ENCODE measurements around the gene ZNF746. TPM values are rescaled to one million over a fixed set of nuclear protein-coding genes. Genes with fewer than 3 reads are reported as not detected.
A peak's percentile ranks its signal among the peaks of the same experiment; 100 is the strongest.

The ZNF746 gene
- total and polyA plus RNA-seq, 9 of the 15 experiments (the other 6 are each of a cell fraction or from before 2014, with no cell fraction given) = 1.7 to 31.6 (median 13.3) TPM

DNA sequence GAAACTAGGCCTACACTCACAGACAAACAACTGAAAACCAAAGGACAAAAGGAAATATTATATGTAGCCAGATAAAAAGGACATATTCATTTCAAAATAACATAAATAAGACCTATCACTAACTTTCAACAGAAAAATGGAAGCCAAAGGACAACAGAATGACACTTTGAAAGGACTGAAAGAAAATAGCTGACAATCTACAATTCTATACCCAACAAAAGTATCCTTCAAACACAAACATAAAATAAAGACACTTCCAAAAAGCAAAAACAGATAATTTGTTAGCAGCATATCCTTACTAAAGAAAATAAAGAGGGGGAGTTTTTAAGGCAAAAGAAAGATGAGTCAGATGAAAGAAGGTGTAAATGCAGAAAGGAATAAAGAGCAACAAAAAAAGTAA is 7.9 kb upstream of the ZNF746 start (continued):
- TF ChIP-seq, protein P1, sequence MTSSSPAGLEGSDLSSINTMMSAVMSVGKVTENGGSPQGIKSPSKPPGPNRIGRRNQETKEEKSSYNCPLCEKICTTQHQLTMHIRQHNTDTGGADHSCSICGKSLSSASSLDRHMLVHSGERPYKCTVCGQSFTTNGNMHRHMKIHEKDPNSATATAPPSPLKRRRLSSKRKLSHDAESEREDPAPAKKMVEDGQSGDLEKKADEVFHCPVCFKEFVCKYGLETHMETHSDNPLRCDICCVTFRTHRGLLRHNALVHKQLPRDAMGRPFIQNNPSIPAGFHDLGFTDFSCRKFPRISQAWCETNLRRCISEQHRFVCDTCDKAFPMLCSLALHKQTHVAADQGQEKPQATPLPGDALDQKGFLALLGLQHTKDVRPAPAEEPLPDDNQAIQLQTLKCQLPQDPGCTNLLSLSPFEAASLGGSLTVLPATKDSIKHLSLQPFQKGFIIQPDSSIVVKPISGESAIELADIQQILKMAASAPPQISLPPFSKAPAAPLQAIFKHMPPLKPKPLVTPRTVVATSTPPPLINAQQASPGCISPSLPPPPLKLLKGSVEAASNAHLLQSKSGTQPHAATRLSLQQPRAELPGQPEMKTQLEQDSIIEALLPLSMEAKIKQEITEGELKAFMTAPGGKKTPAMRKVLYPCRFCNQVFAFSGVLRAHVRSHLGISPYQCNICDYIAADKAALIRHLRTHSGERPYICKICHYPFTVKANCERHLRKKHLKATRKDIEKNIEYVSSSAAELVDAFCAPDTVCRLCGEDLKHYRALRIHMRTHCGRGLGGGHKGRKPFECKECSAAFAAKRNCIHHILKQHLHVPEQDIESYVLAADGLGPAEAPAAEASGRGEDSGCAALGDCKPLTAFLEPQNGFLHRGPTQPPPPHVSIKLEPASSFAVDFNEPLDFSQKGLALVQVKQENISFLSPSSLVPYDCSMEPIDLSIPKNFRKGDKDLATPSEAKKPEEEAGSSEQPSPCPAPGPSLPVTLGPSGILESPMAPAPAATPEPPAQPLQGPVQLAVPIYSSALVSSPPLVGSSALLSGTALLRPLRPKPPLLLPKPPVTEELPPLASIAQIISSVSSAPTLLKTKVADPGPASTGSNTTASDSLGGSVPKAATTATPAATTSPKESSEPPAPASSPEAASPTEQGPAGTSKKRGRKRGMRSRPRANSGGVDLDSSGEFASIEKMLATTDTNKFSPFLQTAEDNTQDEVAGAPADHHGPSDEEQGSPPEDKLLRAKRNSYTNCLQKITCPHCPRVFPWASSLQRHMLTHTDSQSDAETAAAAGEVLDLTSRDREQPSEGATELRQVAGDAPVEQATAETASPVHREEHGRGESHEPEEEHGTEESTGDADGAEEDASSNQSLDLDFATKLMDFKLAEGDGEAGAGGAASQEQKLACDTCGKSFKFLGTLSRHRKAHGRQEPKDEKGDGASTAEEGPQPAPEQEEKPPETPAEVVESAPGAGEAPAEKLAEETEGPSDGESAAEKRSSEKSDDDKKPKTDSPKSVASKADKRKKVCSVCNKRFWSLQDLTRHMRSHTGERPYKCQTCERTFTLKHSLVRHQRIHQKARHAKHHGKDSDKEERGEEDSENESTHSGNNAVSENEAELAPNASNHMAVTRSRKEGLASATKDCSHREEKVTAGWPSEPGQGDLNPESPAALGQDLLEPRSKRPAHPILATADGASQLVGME (CRISPR knock-in tag; IDR thresholded peaks at IDR 0.05) = no peak

DNA sequence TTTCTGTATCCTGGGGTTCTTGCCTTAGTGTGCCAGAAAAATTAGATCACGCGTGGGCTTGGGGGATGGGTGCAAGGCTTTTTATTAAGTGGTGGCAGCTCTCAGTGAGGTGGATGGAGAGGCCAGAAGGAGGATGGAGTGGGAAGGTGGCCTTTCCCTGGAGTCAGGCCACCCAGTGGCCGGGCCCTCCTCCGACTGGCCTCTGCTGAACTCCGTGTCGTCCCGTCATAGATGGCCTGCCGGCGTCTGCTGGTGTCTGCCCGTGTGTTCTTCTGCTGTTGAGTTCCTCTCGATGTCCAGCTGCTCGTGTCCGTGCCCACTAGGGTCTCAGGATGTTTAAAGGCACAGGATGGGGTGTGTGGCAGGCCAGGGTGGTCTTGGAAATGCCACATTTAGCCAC is 4.0 kb upstream of the ZNF746 start:
- BruUV-seq (replicated peaks) = no TSS peak

More for the DNA sequence above, 4.0 kb upstream of the ZNF746 start:
- WGBS (ENCODE audit: insufficient coverage, low coverage, missing lambda C conversion rate) = 4% methylated on average over 13 of the region's 13 CpGs
- ATAC-seq (no peak), DNase-seq (ENCODE audit: extremely low read depth in 1 of 4, low spot score in 3 of 4) (no peak), FAIRE-seq (no peak)
- H3K9ac ChIP-seq (ENCODE audit: insufficient read depth in 1 of 2, low read depth in 2 of 2, low read length in 2 of 2) = peak overlapping the region in 1 of 2 experiments; percentile 53; a peak in 1 of 4 replicates
- H4K20me1 ChIP-seq (replicated peaks; ENCODE audit: control insufficient read depth, insufficient read depth, low read length) = no peaks in the 10 kb centered on the region; the same call in 1 of the 2 replicates
- peaks cover 8% of the 10 kb centered on the region for H3K9me3 ChIP-seq (replicated peaks; ENCODE audit: control insufficient read depth, insufficient read depth, low read depth, low read length)
- TF ChIP-seq CCAR2 (IDR thresholded peaks at IDR 0.05; ENCODE audit: low read depth, low read length) = no peak
- peak; percentile 21; the same call in 1 of the 2 replicates for TF ChIP-seq STAG1 (CRISPR knock-in tag; IDR thresholded peaks at IDR 0.05; ENCODE audit: borderline replicate concordance)
- 0 out of 2 replicates have a peak overlapping the region, but pooled peaks have one; percentile 34 for H2AFZ ChIP-seq (ENCODE audit: low read depth, low read length)
- POLR2A ChIA-PET = no interaction called here
- intact Hi-C loops (cut with micrococcal nuclease) = no loop called here
- in situ Hi-C loops (cut with MboI) = no loop called here
- H3K27ac ChIP-seq (ENCODE audit: extremely low read depth, low read depth, low read length) = no peak overlapping the region
- peaks cover 9 to 12% of the 10 kb centered on the region in 2 experiments; a peak in 3 of 5 replicates for H3K4me1 ChIP-seq (replicated peaks in 1 of 2; ENCODE audit: control insufficient read depth in 2 of 2, insufficient read depth in 2 of 2, low read length in 2 of 2)
- no peaks in the 10 kb centered on the region for H3K9me1 ChIP-seq (ENCODE audit: control insufficient read depth, insufficient read depth, low read length)
- CTCF ChIA-PET (ENCODE audit: low intra/inter-chr PET ratio) = interaction anchor here (0.6 kb wide), 1 partner anchor 11 kb away, joined by 3 read pairs; no protein-coding TSS in a partner anchor
- peaks cover 5 to 16% of the 10 kb centered on the region in 2 experiments; a peak in 3 of 5 replicates for H3K27me3 ChIP-seq (ENCODE audit: control insufficient read depth in 2 of 2, insufficient read depth in 2 of 2, low read length in 2 of 2)
- H3K4me2 ChIP-seq (ENCODE audit: insufficient read depth, low read length) = no peak overlapping the region
- H3K4me3 ChIP-seq = no peak overlapping the region
- no peaks in the 10 kb centered on the region for H3K36me3 ChIP-seq (ENCODE audit: control insufficient read depth, insufficient read depth, low read length)
- peaks cover 8% of the 10 kb centered on the region for H3K79me2 ChIP-seq (ENCODE audit: control insufficient read depth, insufficient read depth, low read length)

Data from K562 (cell line).